AG09309 (cell line): ENCODE results near the gene TPBGL.
"Not testable (repeated sequence)": the region's sequence is repeated elsewhere in the genome, so short reads cannot be mapped to it uniquely, and the experiment has no call there.

Experiments used
- DNase-seq: peaks from one replicate; pipeline ENCODE4 v3.0.0-alpha.2; 2010; ENCODE audit warnings: low read depth
- H3K4me3 ChIP-seq: 2 replicates; pipeline ENCODE4 v1.5.1; 2011; ENCODE audit warnings: mild to moderate bottlenecking, low read depth, low read length, moderate library complexity; ENCODE audit not compliant: control insufficient read depth
- TF ChIP-seq, protein P1 (sequence below): IDR thresholded peaks from 2 replicates; pipeline ENCODE4 v1.5.1; 2011; ENCODE audit warnings: mild to moderate bottlenecking, low read depth, low read length, inconsistent platforms; ENCODE audit not compliant: insufficient read depth, control insufficient read depth; ENCODE audit errors: missing control alignments

TPBGL gene

DNA sequence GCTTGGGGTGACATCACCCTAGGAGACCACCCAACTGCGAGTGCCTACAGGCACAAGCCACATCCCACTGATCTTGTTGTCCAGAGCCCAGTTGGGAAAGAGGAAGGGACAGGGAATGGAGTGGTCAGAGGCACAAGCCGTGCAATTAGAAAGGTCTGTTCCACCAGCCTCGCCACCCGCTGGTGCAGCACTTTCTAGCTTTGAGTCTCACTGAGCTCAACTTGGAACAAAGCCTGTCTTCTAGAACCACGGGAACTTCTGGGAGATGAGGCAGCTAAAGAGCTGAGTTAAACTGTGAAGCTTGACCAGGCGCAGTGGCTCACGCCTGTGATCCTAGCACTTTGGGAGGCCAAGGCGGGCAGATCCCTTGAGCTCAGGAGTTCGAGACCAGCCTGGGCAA, 29.3 kb downstream of the TPBGL start:
- TF ChIP-seq, protein P1, sequence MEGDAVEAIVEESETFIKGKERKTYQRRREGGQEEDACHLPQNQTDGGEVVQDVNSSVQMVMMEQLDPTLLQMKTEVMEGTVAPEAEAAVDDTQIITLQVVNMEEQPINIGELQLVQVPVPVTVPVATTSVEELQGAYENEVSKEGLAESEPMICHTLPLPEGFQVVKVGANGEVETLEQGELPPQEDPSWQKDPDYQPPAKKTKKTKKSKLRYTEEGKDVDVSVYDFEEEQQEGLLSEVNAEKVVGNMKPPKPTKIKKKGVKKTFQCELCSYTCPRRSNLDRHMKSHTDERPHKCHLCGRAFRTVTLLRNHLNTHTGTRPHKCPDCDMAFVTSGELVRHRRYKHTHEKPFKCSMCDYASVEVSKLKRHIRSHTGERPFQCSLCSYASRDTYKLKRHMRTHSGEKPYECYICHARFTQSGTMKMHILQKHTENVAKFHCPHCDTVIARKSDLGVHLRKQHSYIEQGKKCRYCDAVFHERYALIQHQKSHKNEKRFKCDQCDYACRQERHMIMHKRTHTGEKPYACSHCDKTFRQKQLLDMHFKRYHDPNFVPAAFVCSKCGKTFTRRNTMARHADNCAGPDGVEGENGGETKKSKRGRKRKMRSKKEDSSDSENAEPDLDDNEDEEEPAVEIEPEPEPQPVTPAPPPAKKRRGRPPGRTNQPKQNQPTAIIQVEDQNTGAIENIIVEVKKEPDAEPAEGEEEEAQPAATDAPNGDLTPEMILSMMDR = no peak
- DNase-seq = no peak
- H3K4me3 ChIP-seq = no peak overlapping the region

DNA sequence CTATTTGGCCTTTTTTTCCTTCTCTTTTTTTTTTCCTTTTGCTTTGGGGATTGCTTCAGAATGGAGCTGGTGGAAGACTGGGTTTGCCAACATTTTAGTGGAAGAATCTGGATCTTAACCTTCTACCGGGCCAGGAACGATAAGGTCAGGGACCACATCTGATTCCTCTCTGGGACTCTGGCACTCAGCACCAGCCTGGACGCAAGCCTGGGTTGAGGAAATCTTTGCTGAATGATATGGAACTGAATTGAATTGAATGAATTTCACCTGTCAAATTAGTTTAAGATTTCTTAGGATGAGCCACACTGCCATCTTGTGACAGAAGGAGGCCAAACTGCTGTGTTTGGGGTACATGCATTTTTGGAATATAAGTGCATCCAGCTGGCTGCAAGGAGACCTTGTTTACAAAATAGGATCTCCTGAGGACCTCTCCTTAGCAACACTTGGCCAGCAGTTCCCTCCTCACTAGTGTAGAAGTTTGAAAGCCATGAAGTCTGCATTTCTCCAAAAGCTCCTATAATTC, 30.4 kb downstream of the TPBGL start:
- DNase-seq = no peak
- H3K4me3 ChIP-seq = no peak overlapping the region
- TF ChIP-seq, protein P1 = peak; percentile 57

DNA sequence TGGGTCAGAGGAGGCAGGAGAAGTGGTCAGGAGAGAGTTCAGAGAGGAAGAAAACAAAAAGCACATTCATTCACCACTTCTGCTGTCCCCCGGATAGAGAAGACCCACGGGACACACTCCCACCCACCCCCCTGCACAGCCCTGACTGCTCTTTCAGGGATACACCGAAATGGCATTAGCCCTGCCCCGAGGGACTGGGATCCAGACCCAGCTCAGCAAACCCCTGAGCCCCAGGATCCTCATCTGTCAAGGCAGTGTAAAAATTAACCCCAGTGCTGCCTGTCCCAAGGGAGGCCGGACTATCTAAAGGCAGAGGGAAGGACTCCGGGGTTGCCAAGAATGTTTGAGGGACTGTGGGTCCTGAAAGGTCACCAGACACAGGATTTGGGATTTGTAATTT, 31.2 kb downstream of the TPBGL start:
- no peak overlapping the region for H3K4me3 ChIP-seq
- DNase-seq = no peak
- TF ChIP-seq, protein P1 = no peak

DNA sequence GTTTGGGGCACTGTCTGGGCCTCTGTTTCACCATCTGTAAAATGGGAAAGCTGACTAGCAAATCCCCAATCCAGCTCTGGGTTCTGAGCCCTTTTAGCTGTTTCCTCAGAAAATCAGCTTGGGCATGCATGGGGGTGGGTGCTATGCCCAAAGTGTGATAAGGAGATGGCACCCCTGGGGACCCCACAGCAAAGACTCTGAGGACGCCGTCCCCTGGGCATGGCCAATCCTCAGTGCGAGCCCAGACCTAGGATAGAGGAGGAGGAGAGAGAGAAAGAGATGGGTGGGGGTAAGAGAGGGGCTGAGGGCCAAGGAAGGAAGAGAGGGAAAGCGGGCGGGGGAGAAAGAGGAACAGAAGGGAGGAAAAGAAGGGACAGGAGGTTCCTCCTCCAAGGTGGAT, 31.8 kb downstream of the TPBGL start:
- no peak overlapping the region for H3K4me3 ChIP-seq
- no peak for DNase-seq
- TF ChIP-seq, protein P1 = no peak

DNA sequence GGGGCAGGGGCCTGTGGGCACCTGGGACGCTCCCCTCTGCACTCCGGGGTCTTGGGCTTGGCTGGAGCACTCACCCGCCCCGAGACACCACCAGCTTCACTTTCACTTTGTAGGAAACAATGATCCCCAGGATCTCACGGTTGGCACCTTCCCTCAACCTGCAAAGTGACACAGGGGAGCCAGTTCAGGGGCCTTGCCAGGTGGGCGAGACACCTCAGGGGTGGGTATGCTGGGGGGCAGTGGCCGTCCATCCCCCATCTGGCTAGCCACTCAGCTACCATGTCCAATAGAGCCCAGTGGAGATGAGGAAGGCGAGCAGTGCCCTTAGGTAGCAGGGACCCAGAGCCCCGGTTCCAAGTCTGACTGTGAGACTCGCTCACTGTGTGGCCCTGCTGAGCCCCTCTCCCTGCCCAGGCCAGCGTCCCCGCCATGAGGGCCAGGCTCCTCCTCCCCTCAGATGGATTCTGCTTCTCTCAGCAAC, 32.3 kb downstream of the TPBGL start:
- DNase-seq = no peak
- TF ChIP-seq, protein P1 = no peak
- no peak overlapping the region for H3K4me3 ChIP-seq

DNA sequence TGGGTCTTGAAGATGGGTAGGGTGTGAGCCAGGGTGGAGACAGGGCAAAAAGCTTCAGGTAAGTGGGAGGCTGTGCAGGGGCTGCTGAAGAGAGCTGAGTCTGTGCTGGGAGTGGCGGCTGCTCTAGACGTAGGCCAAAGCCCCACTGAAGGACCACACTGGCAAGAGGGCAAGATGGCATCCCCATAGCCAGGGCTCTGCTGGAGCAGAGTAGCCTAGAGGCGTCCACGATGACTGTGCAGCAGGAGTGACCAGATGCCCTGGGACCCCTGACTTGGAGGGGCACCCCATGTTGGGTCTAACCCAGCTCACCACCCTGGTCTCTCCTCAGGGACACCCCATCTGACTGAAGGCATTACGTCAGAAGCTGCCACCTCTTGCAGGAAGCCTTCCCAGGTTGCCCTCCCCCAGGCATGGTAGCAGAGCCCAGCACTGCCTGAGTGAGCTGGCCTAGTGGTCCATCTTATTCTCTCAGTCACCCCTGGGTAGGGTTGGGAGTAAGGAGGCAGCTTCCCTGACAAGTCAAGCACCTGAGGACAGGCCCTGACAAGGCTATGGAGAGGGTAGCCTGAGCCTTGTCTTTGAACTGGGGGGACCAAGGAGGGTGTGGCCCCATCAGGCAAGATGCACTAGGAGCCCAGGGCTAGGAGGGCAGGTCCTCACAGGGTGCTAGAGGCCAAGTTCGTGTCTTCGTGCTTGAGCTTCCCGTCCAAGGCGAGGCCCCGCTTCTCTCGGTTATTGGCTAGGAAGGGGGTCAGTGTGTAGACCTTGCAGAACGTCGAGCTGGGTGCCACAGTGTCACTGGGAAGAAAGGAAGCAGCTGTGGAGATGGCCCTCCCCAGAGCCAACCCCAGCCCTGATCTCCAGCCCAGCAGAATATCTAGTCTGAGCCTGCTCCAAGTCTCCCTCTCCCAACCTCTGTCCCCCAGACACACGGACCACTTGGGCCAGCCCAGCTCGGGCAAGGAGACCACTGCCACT, 33.1 kb downstream of the TPBGL start:
- DNase-seq = no peak
- TF ChIP-seq, protein P1 = no peak
- H3K4me3 ChIP-seq = no peak overlapping the region

DNA sequence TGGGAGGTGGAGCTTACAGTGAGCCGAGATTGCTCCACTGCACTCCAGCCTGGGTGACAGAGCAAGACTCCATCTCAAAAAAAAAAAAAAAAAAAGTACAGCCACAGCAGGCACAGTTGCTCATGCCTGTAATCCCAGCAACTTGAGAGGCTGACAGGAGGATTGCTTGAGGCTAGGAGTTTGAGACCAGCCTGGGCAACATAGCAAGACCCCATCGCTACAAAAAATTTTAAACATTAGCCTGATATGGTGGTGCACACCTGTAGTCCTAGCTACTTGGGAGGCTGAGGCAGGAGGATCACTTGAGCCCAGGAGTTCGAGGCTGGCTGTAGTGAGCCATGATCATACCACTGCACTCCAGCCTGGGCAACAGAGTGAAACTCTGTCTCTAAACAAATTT, 34.1 kb downstream of the TPBGL start:
- H3K4me3 ChIP-seq, DNase-seq: not testable (repeated sequence)
